NCI-H345 treated with DMSO at 0.1 percent for 48 hours (cell line): Measurements from ENCODE around the gene PIP5KL1.

Experiments
- DNase-seq: peaks from one replicate; lab custom pipeline; 2025; ENCODE audit not compliant: unreplicated experiment; lab: John Stamatoyannopoulos, UW

PIP5KL1 gene

GRCh38 chr9:127875306-127875966 lies 55.1 kb downstream of the PIP5KL1 start:
- DNase-seq: no peak

GRCh38 chr9:127874301-127875221 lies 56.0 kb downstream of the PIP5KL1 start:
- DNase-seq: no peak

GRCh38 chr9:127873886-127874285 lies 56.7 kb downstream of the PIP5KL1 start:
- DNase-seq: no peak

GRCh38 chr9:127873223-127873691 lies 57.3 kb downstream of the PIP5KL1 start:
- no peak for DNase-seq

GRCh38 chr9:127872369-127873222 lies 58.0 kb downstream of the PIP5KL1 start:
- DNase-seq: no peak

- no peak for DNase-seq
Observed at GRCh38 chr9:127871531-127871930, 59.0 kb downstream of the PIP5KL1 start.

- no peak for DNase-seq
Observed at GRCh38 chr9:127870887-127871286, 59.7 kb downstream of the PIP5KL1 start.
